GM23248 (cell line): ENCODE results near the gene UBE2C.

Source experiments
- EZH2 ChIP-seq: fragments of 200-600 bp; sonication (generic); IDR thresholded peaks from 2 replicates; pipeline ENCODE4 v1.6.1; 2018; ENCODE audit warnings: antibody characterized with exemption, mild to moderate bottlenecking; ENCODE audit not compliant: insufficient read depth, poor library complexity, severe bottlenecking
- EZH2phosphoT487 ChIP-seq: fragments of 200-600 bp; sonication (generic); IDR thresholded peaks from 2 replicates; pipeline ENCODE4 v1.6.1; 2018; ENCODE audit warnings: antibody characterized with exemption, moderate library complexity, mild to moderate bottlenecking, low read depth; ENCODE audit not compliant: insufficient read depth

GRCh38 chr20:45833883-45834796, 21.7 kb downstream of the UBE2C start:
- no peak for TF ChIP-seq EZH2phosphoT487
- no peak for TF ChIP-seq EZH2
